CD4-positive, alpha-beta T cell treated with Interleukin-6 at 100 ng/mL for 8 hours (primary cell): ENCODE measurements around the gene TMEM143.
"Not testable (repeated sequence)": the region's sequence is repeated elsewhere in the genome, so short reads cannot be mapped to it uniquely, and the experiment has no call there.

ENCODE experiments used
- DNase-seq: peaks from one replicate; pipeline ENCODE4 v3.0.0-alpha.2; 2020; ENCODE audit warnings: mixed read lengths, low spot score

Gene TMEM143

DNA sequence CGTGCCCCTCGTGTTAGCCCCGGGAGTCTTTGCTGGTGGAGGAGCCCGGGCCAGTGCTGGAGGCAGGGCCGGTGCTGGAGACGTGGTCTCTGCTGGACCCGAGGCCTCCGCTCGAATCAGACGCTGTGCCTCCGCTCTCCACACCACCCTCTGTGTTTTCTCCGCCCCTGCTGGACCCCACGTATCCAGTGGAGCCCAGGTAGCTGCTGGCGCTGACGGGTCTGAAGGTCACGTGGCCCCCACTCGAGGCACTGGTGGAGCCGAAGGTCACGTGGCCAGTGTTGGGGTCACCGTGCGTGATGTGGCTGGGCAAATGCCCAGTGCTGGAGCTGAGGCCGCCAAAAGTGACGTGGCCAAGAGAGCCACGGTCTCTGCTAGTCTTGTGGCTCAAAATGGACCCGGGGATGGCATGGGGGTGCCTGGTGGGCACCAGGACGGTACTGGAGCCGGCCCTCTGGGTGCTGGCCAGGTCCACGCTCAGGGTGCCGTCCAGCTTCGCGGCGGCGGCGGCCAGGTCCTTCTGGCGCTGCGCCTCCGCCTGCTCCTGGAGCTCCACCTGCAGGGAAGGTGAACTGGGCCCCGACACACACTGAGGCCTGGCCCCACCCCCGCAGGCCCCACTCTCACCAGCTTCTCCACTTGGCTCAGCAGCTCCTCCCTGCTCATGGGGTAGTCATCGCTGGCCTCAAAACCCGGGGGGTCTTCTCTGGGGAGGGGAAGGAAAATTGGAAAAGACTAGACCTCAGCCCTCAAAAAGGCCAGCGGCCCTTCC is 66.6 kb downstream of the TMEM143 start:
- no peak for DNase-seq

- no peak for DNase-seq
These were observed 68.3 kb downstream of the TMEM143 start for GRCh38 chr19:48295458-48295857.

DNA sequence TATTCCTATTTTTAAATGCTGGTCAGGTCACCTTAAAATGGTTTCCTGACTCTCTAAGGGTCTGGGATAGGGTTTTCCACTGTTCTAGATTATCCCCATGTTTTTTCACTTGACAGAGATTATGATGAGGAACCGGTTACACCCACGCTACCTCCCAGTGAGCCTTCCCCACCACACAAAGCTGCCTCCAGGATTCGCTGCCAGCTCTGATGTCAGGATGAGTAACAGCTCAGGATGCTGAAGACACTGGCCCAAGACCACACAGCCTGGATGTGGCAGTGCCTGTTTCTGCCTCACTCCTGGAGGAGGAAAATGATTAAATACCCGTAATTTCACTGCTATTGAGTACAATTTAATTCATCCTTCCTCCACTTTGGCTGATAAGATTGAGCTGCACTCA is 70.9 kb downstream of the TMEM143 start:
- DNase-seq, result no peak

DNA sequence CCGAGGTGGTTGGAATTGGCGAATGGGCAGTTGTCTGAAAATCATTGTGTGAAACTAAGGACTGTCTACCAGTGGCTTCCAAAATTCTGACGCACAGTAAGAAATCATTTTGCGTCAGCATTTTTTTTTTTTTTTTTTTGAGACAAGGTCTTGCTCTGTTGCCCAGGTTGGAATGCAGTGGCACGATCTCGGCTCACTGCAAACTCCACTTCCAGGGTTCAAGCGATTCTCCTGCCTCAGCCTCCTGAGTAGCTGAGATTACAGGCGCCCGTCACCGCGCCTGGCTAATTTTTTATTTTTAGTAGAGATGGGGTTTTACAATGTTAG is 72.3 kb downstream of the TMEM143 start:
- not testable (repeated sequence) for DNase-seq

DNA sequence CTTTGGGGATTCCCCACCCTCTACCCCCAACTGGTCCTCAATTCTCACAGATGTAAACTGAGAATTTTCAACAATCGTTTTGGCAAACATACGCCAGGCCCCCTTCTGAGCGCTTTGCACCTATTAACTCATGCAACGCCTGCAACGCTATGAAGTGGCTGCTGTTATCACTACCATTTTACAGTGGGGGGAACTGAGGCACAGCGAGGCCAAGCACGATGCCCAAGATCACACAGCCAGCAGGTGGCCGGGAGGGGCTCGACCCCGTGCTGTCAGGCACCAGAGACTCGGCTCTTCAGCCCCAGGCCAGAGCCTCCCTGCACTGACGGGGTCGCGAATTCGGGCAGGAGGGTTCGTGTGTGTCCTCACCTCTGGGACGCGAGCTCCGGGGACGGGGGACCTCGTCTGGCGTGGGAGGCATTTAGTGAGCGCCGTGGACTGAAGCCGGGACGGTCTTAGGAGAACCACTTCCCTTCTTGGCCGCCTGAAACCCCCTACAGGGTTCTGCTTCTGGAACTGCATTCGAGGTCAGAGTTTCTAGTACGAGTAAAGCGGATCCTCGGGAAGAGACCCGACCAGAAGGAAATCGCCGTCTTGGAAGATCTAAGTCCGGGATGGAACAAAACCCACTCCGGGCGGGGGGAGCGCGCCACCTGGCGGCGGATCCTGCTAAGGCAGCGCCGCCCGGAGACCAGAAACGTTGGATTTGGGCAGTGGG is 72.8 kb downstream of the TMEM143 start:
- DNase-seq, result peak; percentile 42

- DNase-seq, result no peak
These were observed 73.4 kb downstream of the TMEM143 start for GRCh38 chr19:48290401-48290770.

DNA sequence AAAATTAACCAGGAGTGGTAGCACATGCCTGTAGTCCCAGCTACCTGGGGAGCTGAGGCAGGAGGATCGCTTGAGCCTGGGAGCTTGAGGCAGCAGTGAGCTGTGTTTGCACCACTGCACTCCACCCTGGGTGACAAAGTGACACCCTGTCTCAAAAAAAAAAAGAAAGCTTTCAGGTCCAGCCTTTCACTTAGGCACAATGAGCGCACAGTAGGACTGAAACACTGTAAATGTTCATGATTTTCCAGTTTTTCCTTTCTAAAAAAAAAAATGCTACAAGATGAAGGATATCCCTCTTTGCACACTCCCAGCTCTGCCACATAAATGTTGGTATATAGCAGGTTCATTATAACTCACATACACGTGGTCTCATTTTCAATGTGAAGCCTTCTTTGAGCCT is 76.0 kb downstream of the TMEM143 start:
- DNase-seq, result no peak

DNA sequence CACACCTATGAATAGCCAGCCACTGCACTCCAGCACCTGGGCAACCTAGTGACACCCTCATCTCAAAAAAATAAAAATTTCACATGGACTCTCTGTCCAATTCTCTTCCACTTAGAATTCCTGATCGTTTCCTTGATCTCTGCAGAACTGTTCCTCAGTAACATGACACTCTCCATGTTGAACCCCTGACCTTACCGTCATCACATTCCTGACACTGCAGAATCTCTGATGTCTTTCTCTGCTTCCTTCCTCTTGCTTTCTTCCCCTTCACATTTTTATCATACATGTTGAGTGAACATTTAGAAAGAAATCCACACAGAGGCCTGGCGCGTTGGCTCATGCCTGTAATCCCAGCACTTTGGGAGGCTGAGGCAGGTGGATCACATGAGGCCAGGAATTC is 78.8 kb downstream of the TMEM143 start:
- no peak for DNase-seq

GRCh38 chr19:48283908-48284307 is 79.8 kb downstream of the TMEM143 start:
- DNase-seq, result no peak
